Mesenchymal stem cell (in vitro differentiated cells and primary cell): ENCODE results near the gene RAP1GDS1.
"Not testable (repeated sequence)": the region's sequence is repeated elsewhere in the genome, so short reads cannot be mapped to it uniquely, and the experiment has no call there.

Experiments
- DNase-seq: peaks from one replicate; pipeline ENCODE4 v3.0.0-alpha.2; 2013
- H2AFZ ChIP-seq: one replicate; pipeline ENCODE4 v1.6.1; 2013; ENCODE audit warnings: low read depth, mild to moderate bottlenecking, control low read depth, inconsistent platforms, low read length, moderate library complexity
- H2AK5ac ChIP-seq: 2 replicates; pipeline ENCODE4 v1.6.1; 2013; ENCODE audit warnings: low read length, moderate library complexity, mild to moderate bottlenecking, inconsistent platforms; ENCODE audit not compliant: severe bottlenecking
- H2BK120ac ChIP-seq: one replicate; pipeline ENCODE4 v1.6.1; 2013; ENCODE audit warnings: low read depth, mild to moderate bottlenecking, inconsistent platforms, low read length, moderate library complexity
- H2BK12ac ChIP-seq, 2 experiments: one replicate each; pipeline ENCODE4 v1.6.1; 2013; ENCODE audit warnings: inconsistent platforms in 2 of 2, low read length in 2 of 2, mild to moderate bottlenecking in 2 of 2, moderate library complexity in 2 of 2, control low read depth in 1 of 2
- H2BK15ac ChIP-seq: one replicate; pipeline ENCODE4 v1.6.1; 2013; ENCODE audit warnings: mild to moderate bottlenecking, low read depth, inconsistent platforms; ENCODE audit not compliant: poor library complexity, severe bottlenecking
- H2BK5ac ChIP-seq: 2 replicates; pipeline ENCODE4 v1.6.1; 2013; ENCODE audit warnings: low read depth, mild to moderate bottlenecking, low read length, control low read depth, inconsistent platforms; ENCODE audit not compliant: poor library complexity, severe bottlenecking
- H3K14ac ChIP-seq, 2 experiments: one replicate each; pipeline ENCODE4 v1.6.1; 2013; ENCODE audit warnings: inconsistent platforms in 2 of 2, low read length in 2 of 2, control low read depth in 1 of 2, mild to moderate bottlenecking in 1 of 2, moderate library complexity in 1 of 2
- H3K18ac ChIP-seq, 2 experiments: one replicate each; pipeline ENCODE4 v1.6.1; 2013; ENCODE audit warnings: inconsistent platforms in 2 of 2, low read length in 2 of 2, control low read depth in 1 of 2, low read depth in 1 of 2, mild to moderate bottlenecking in 1 of 2
- H3K23ac ChIP-seq, 2 experiments: one replicate each; pipeline ENCODE4 v1.6.1; 2013; ENCODE audit warnings: inconsistent platforms in 2 of 2, low read length in 2 of 2, mild to moderate bottlenecking in 2 of 2, moderate library complexity in 2 of 2, control low read depth in 1 of 2
- H3K27ac ChIP-seq: 2 replicates; pipeline ENCODE4 v1.5.1; 2013; ENCODE audit warnings: mild to moderate bottlenecking, moderate library complexity, low read length, control low read depth, inconsistent platforms; ENCODE audit not compliant: poor library complexity, severe bottlenecking
- H3K27me3 ChIP-seq, 2 experiments: 2 replicates each; pipeline versions ENCODE4 v1.6.1 to v1.7.0; 2013; ENCODE audit warnings: low read length in 2 of 2, mild to moderate bottlenecking in 2 of 2, moderate library complexity in 2 of 2, control low read depth in 1 of 2, inconsistent platforms in 1 of 2; ENCODE audit not compliant: control insufficient read depth in 1 of 2, insufficient read depth in 1 of 2
- H3K36me3 ChIP-seq, 2 experiments: 2 replicates each; pipeline versions ENCODE4 v1.6.1 to v1.7.0; 2013; ENCODE audit warnings: low read length in 2 of 2, control low read depth in 1 of 2, inconsistent platforms in 1 of 2, low read depth in 1 of 2, mild to moderate bottlenecking in 1 of 2; ENCODE audit not compliant: insufficient read depth in 2 of 2, control insufficient read depth in 1 of 2
- H3K4ac ChIP-seq, 2 experiments: one replicate each; pipeline ENCODE4 v1.6.1; 2013; ENCODE audit warnings: inconsistent platforms in 2 of 2, low read length in 2 of 2, mild to moderate bottlenecking in 2 of 2, moderate library complexity in 2 of 2, control low read depth in 1 of 2, low read depth in 1 of 2
- H3K4me1 ChIP-seq: 2 replicates; pipeline ENCODE4 v1.6.1; 2013; ENCODE audit warnings: low read depth, low read length, control low read depth; ENCODE audit not compliant: control insufficient read depth, insufficient read depth
- H3K4me2 ChIP-seq: 2 replicates; pipeline ENCODE4 v1.6.1; 2013; ENCODE audit warnings: low read length, mild to moderate bottlenecking, inconsistent platforms; ENCODE audit not compliant: poor library complexity, severe bottlenecking
- H3K4me3 ChIP-seq, 2 experiments: 2 replicates each; pipeline versions ENCODE4 v1.5.1 to v1.7.0; 2013; ENCODE audit warnings: low read length in 2 of 2, mild to moderate bottlenecking in 2 of 2, control low read depth in 1 of 2, low read depth in 1 of 2; ENCODE audit not compliant: insufficient read depth in 1 of 2
- H3K79me1 ChIP-seq: replicated peaks from 2 replicates; pipeline ENCODE4 v1.6.1; 2013; ENCODE audit warnings: mild to moderate bottlenecking, control low read depth, low read length, inconsistent platforms; ENCODE audit not compliant: poor library complexity, severe bottlenecking
- H3K9ac ChIP-seq: 2 replicates; pipeline ENCODE4 v1.7.0; 2013; ENCODE audit warnings: mild to moderate bottlenecking, low read length, moderate library complexity
- H3K9me3 ChIP-seq: 2 replicates; pipeline ENCODE4 v1.7.0; 2013; ENCODE audit warnings: mild to moderate bottlenecking, low read length; ENCODE audit not compliant: control insufficient read depth
- H4K8ac ChIP-seq: one replicate; pipeline ENCODE4 v1.6.1; 2013; ENCODE audit warnings: inconsistent platforms, mild to moderate bottlenecking, low read length, moderate library complexity
- H4K91ac ChIP-seq: one replicate; pipeline ENCODE4 v1.6.1; 2013; ENCODE audit warnings: mild to moderate bottlenecking, low read length, inconsistent platforms
- WGBS: methylation state at CpG from one replicate; pipeline ENCODE4 v1.1.7; 2013; ENCODE audit warnings: mixed read lengths; 5-methylcytosine and 5-hydroxymethylcytosine counted together

The RAP1GDS1 gene

GRCh38 chr4:98358630-98359248 is 97.6 kb downstream of the RAP1GDS1 start:
- DNase-seq = no peak
- Histone ChIP-seq H2BK120ac (no peak overlapping the region), H3K4ac (no peak overlapping the region), H2BK5ac (no peak overlapping the region), H3K27me3 (no peaks in the 10 kb centered on the region), H3K27ac (no peak overlapping the region), H3K23ac (no peak overlapping the region), H4K91ac (no peak overlapping the region), H2BK12ac (no peak overlapping the region), H3K9me3 (no peaks in the 10 kb centered on the region), H4K8ac (no peak overlapping the region), H3K18ac (no peak overlapping the region), H3K4me1 (no peaks in the 10 kb centered on the region), H2AK5ac (no peak overlapping the region), H3K79me1 (peaks cover 3% of the 10 kb centered on the region), H3K4me3 (no peak overlapping the region), H3K9ac (no peak overlapping the region), H3K14ac (no peak overlapping the region), H3K4me2 (no peak overlapping the region), H2AFZ (no peak overlapping the region), H2BK15ac (no peak overlapping the region), H3K36me3 (peaks cover 0 to 8% of the 10 kb centered on the region in 2 experiments)
- no CpG with 5 or more reads among the region's 2 CpGs for WGBS

GRCh38 chr4:98359646-98360045 is 98.5 kb downstream of the RAP1GDS1 start:
- Histone ChIP-seq H4K8ac (no peak overlapping the region), H3K27me3 (no peaks in the 10 kb centered on the region), H3K4me1 (no peaks in the 10 kb centered on the region), H3K4ac (no peak overlapping the region), H4K91ac (no peak overlapping the region), H2BK12ac (no peak overlapping the region), H2BK120ac (no peak overlapping the region), H3K18ac (no peak overlapping the region), H3K9me3 (no peaks in the 10 kb centered on the region), H3K9ac (no peak overlapping the region), H3K79me1 (peaks cover 3% of the 10 kb centered on the region), H2AK5ac (no peak overlapping the region), H3K36me3 (peaks cover 0 to 8% of the 10 kb centered on the region in 2 experiments), H3K4me3 (no peak overlapping the region), H2BK5ac (no peak overlapping the region), H3K23ac (no peak overlapping the region), H2AFZ (no peak overlapping the region), H3K27ac (no peak overlapping the region), H3K4me2 (no peak overlapping the region), H3K14ac (no peak overlapping the region), H2BK15ac (no peak overlapping the region)
- 89% methylated on average over 3 of the region's 4 CpGs for WGBS
- DNase-seq = no peak

- Histone ChIP-seq H2AFZ (no peak overlapping the region), H3K14ac (no peak overlapping the region), H3K23ac (no peak overlapping the region), H3K27ac (no peak overlapping the region), H3K9ac (no peak overlapping the region), H2BK5ac (no peak overlapping the region), H3K79me1 (peaks cover 10% of the 10 kb centered on the region), H3K18ac (no peak overlapping the region), H3K4me3 (no peak overlapping the region), H2AK5ac (no peak overlapping the region), H2BK15ac (no peak overlapping the region), H3K4ac (no peak overlapping the region), H4K91ac (no peak overlapping the region), H3K27me3 (no peaks in the 10 kb centered on the region), H3K9me3 (peaks cover 18% of the 10 kb centered on the region), H3K4me1 (no peaks in the 10 kb centered on the region), H3K4me2 (no peak overlapping the region), H4K8ac (no peak overlapping the region), H2BK12ac (no peak overlapping the region), H3K36me3 (peaks cover 12 to 21% of the 10 kb centered on the region in 2 experiments), H2BK120ac (no peak overlapping the region)
- DNase-seq = no peak
These were observed 102.2 kb downstream of the RAP1GDS1 start for GRCh38 chr4:98363431-98363830.

- H3K4me3 ChIP-seq, H3K27ac ChIP-seq, H3K4me1 ChIP-seq, H3K27me3 ChIP-seq, H2BK5ac ChIP-seq, H2AFZ ChIP-seq, H2BK120ac ChIP-seq, H4K91ac ChIP-seq, H3K18ac ChIP-seq, DNase-seq, H3K9ac ChIP-seq, H3K4me2 ChIP-seq, H2BK12ac ChIP-seq, H3K4ac ChIP-seq, H2BK15ac ChIP-seq, H3K23ac ChIP-seq, H3K14ac ChIP-seq, H2AK5ac ChIP-seq, H4K8ac ChIP-seq: not testable (repeated sequence)
- Histone ChIP-seq H3K79me1 (peaks cover 13% of the 10 kb centered on the region), H3K9me3 (peaks cover 23% of the 10 kb centered on the region), H3K36me3 (peaks cover 14 to 24% of the 10 kb centered on the region in 2 experiments)
- WGBS = 100% methylated on average over 3 of the region's 3 CpGs
These were observed 105.1 kb downstream of the RAP1GDS1 start for GRCh38 chr4:98366275-98366674.
